Liver (tissue), 9 donors: ENCODE results near the gene PRR36. TPM values are rescaled to one million over a fixed set of nuclear protein-coding genes. Genes with fewer than 3 reads are reported as not detected.

ENCODE experiments used
- DNase-seq: peaks from one replicate; pipeline ENCODE4 v3.0.0-alpha.2; 2017; ENCODE audit warnings: low spot score
- H3K27ac ChIP-seq, 2 donors: one replicate each; pipeline ENCODE4 v1.7.0; 2013; ENCODE audit warnings: inconsistent platforms in 2 of 2, low read length in 2 of 2, control low read depth in 1 of 2, low read depth in 1 of 2, mild to moderate bottlenecking in 1 of 2
- H3K27me3 ChIP-seq, 4 donors: one replicate each; pipeline versions ENCODE4 v1.6.1 to v1.7.0; 2013; ENCODE audit warnings: low read length in 3 of 4, inconsistent platforms in 1 of 4, mild to moderate bottlenecking in 1 of 4, moderate library complexity in 1 of 4; ENCODE audit not compliant: control insufficient read depth in 4 of 4, insufficient read depth in 4 of 4
- H3K36me3 ChIP-seq, 4 donors: one replicate each; pipeline versions ENCODE4 v1.6.1 to v1.7.0; 2013; ENCODE audit warnings: low read length in 3 of 4, mild to moderate bottlenecking in 3 of 4, low read depth in 1 of 4, moderate library complexity in 1 of 4; ENCODE audit not compliant: control insufficient read depth in 4 of 4, insufficient read depth in 3 of 4
- H3K4me1 ChIP-seq, 4 donors: one replicate each; pipeline versions ENCODE4 v1.6.1 to v1.7.0; 2013; ENCODE audit warnings: low read length in 3 of 4, mild to moderate bottlenecking in 3 of 4, moderate library complexity in 1 of 4; ENCODE audit not compliant: control insufficient read depth in 4 of 4, insufficient read depth in 4 of 4
- H3K4me3 ChIP-seq, 3 donors: one replicate each; pipeline versions ENCODE4 v1.6.1 to v1.7.0; 2013; ENCODE audit warnings: low read length in 3 of 3, control low read depth in 1 of 3, low read depth in 1 of 3, mild to moderate bottlenecking in 1 of 3
- H3K9ac ChIP-seq, 2 donors: one replicate each; pipeline ENCODE4 v1.7.0; 2013; ENCODE audit warnings: low read length in 2 of 2, mild to moderate bottlenecking in 2 of 2, moderate library complexity in 2 of 2, control low read depth in 1 of 2, low read depth in 1 of 2
- H3K9me3 ChIP-seq, 4 donors: one replicate each; pipeline versions ENCODE4 v1.6.1 to v1.7.0; 2013; ENCODE audit warnings: low read length in 3 of 4; ENCODE audit not compliant: control insufficient read depth in 4 of 4
- EGR1 ChIP-seq, 2 donors: IDR thresholded peaks; 2 replicates each; pipeline ENCODE4 v1.6.1; 2016 to 2018; ENCODE audit warnings: antibody characterized with exemption in 2 of 2, low read depth in 2 of 2
- FOXA2 ChIP-seq: IDR thresholded peaks from 2 replicates; pipeline ENCODE4 v1.6.1; 2016; ENCODE audit warnings: antibody characterized with exemption
- GABPA ChIP-seq, 2 donors: IDR thresholded peaks in 1 of 2; conservative IDR thresholded peaks in 1 of 2; 2 replicates each; pipeline ENCODE4 v1.6.1; 2016; ENCODE audit warnings: antibody characterized with exemption in 2 of 2, mild to moderate bottlenecking in 1 of 2, moderate library complexity in 1 of 2
- HNF4A ChIP-seq, 2 donors: conservative IDR thresholded peaks; 2 replicates each; pipeline ENCODE4 v1.6.1; 2016; ENCODE audit warnings: antibody characterized with exemption in 2 of 2, mild to moderate bottlenecking in 2 of 2
- HNF4G ChIP-seq: IDR thresholded peaks from 2 replicates; pipeline ENCODE4 v1.6.1; 2016; ENCODE audit warnings: antibody characterized with exemption
- JUND ChIP-seq, 2 donors: IDR thresholded peaks; 2 replicates each; pipeline ENCODE4 v1.6.1; 2016; ENCODE audit warnings: antibody characterized with exemption in 2 of 2
- NR2F2 ChIP-seq: IDR thresholded peaks from 2 replicates; pipeline ENCODE4 v1.6.1; 2016; ENCODE audit warnings: antibody characterized with exemption
- RAD21 ChIP-seq, 2 donors: IDR thresholded peaks; 2 replicates each; pipeline ENCODE4 v1.6.1; 2016; ENCODE audit warnings: antibody characterized with exemption in 2 of 2, mild to moderate bottlenecking in 2 of 2
- RXRA ChIP-seq, 2 donors: IDR thresholded peaks; 2 replicates each; pipeline ENCODE4 v1.6.1; 2017 to 2018; ENCODE audit warnings: antibody characterized with exemption in 2 of 2, mild to moderate bottlenecking in 1 of 2
- TAF1 ChIP-seq: conservative IDR thresholded peaks from 2 replicates; pipeline ENCODE4 v1.6.1; 2016; ENCODE audit warnings: antibody characterized with exemption, mild to moderate bottlenecking
- YY1 ChIP-seq: IDR thresholded peaks from 2 replicates; pipeline ENCODE4 v1.6.1; 2016; ENCODE audit warnings: antibody characterized with exemption, mild to moderate bottlenecking
- WGBS: extraction: QIAGEN DNeasy Blood & Tissue Kit; methylation state at CpG from one replicate; pipeline ENCODE4 v1.1.7; 2013; 5-methylcytosine and 5-hydroxymethylcytosine counted together
- polyA plus RNA-seq, 2 donors: library from polyadenylated mRNA; stranded (reverse) in 1 of 2; unstranded in 1 of 2; fragments of 200-250 nt in 1 of 2; fragments of >200 nt in 1 of 2; fragmentation: Nextera tagmentation in 1 of 2; extraction: Ambion mirVana in 1 of 2; gene quantifications; one replicate each; pipeline versions ENCODE4 v1.2.1 to v1.2.3, GENCODE V29; 2013 to 2015
- total RNA-seq, 2 donors: library from RNA; depleted of rRNA; stranded (reverse); fragments of >200 nt; gene quantifications; one replicate each; pipeline ENCODE4 v1.2.3, GENCODE V29; 2014
- TF ChIP-seq, protein P1 (sequence below): IDR thresholded peaks from 2 replicates; pipeline ENCODE4 v1.6.1; 2016; ENCODE audit warnings: antibody characterized with exemption
- TF ChIP-seq, protein P2 (sequence below): fragments of 150-350 bp; IDR thresholded peaks from 2 replicates; pipeline ENCODE4 v1.5.1; 2017; ENCODE audit warnings: improper control_type of control experiment, low read depth, low read length; ENCODE audit not compliant: missing input control
- TF ChIP-seq, protein P3 (sequence below): IDR thresholded peaks from 2 replicates; pipeline ENCODE4 v1.6.1; 2016; ENCODE audit warnings: antibody characterized with exemption
- TF ChIP-seq, protein P4 (sequence below): IDR thresholded peaks from 2 replicates; pipeline ENCODE4 v1.6.1; 2016; ENCODE audit warnings: antibody characterized with exemption
- TF ChIP-seq, protein P5 (sequence below): IDR thresholded peaks from 2 replicates; pipeline ENCODE4 v1.6.1; 2016; ENCODE audit warnings: antibody characterized with exemption, mild to moderate bottlenecking
- donor health status: healthy.
- donor health status: healthy.
- donor health status: healthy.
- donor health status: healthy.
- donor health status: healthy.

PRR36 gene
- total and polyA plus RNA-seq, 4 donors = 0.02 to 0.03 TPM; not detected in 2

DNA sequence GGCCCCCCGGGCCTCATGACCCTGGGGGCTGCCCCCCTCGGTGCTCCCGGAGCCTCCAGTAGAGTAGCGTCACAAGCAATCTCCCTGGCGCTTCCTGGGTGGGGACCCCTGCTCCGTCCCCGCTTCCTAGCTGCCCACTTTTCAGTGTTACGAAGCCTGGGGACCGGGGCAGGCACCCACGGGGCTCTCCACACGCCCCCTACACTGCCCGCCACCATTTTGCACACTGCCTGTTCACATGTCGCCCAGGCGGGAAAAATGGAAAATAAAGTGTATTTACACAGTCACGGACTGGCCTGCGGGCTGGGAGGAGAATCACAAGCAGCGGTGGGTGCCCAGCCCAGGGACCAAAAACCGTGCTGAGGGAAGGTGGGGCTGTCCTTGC lies 9.5 kb downstream of the PRR36 start:
- Histone ChIP-seq H3K36me3 (peaks cover 0 to 1% (median 0%) of the 10 kb centered on the region in 4 donors), H3K9me3 (no peaks in the 10 kb centered on the region), H3K27ac (no peak overlapping the region), H3K27me3 (no peaks in the 10 kb centered on the region), H3K9ac (no peak overlapping the region), H3K4me3 (no peak overlapping the region), H3K4me1 (peaks cover 9 to 23% (median 12%) of the 10 kb centered on the region in 4 donors)
- no peak for DNase-seq
- TF ChIP-seq, protein P1, sequence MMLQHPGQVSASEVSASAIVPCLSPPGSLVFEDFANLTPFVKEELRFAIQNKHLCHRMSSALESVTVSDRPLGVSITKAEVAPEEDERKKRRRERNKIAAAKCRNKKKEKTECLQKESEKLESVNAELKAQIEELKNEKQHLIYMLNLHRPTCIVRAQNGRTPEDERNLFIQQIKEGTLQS = no peak
- TF ChIP-seq TAF1 = no peak
- TF ChIP-seq HNF4A (conservative IDR thresholded peaks at IDR 0.05) = no peak
- TF ChIP-seq FOXA2 = no peak
- 55% methylated on average over 18 of the region's 18 CpGs for WGBS

DNA sequence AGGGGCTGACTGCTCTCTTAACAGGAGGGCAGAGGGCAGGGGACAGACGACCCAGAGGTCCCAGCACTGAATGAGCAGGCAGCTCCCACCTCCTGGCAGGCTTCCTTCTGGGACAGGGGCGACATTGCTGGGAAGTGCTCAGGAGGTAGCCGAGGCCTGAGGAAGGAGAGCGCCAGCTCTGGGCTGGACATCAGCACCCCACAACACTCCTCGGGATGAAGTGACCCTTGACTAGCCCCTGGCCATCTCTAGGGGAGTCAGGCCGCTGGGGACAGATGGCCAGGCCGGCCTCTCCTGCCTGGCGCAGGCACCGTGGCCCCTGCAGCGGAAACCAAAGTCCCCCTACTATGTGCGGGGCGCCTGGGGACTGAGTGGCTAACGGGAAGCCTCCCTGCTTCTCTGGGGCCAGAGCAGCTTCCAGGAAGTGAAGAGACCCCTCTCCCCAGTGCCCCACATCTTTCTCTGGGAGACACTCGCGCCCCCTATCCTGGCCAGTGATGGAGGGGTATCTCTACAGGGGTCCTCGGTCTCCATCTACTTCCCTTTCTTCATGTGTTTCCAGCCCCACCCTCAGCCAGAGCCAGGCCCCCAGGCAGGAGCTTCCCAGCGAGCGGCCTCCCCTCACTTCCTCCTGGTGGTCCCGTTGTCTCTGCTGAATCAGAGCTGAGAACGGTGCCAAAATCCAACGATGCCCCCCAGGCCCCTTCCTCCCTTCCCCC lies 10.1 kb downstream of the PRR36 start:
- peaks cover 6 to 17% (median 8%) of the 10 kb centered on the region in 4 donors for H3K4me1 ChIP-seq

More for the DNA sequence above, 10.1 kb downstream of the PRR36 start:
- H3K9me3 ChIP-seq = no peaks in the 10 kb centered on the region
- no peak overlapping the region for H3K27ac ChIP-seq
- TF ChIP-seq RAD21 (IDR thresholded peaks at IDR 0.05) (no peak), JUND (IDR thresholded peaks at IDR 0.05) (no peak), FOXA2 (no peak), EGR1 (IDR thresholded peaks at IDR 0.05; ENCODE audit: low read depth in 2 of 2) (no peak), YY1 (no peak), NR2F2 (no peak), TAF1 (no peak), HNF4G (no peak), RXRA (IDR thresholded peaks at IDR 0.05) (no peak), GABPA (IDR thresholded peaks at IDR 0.05 in 1 of 2, conservative IDR thresholded peaks at IDR 0.05 in 1 of 2) (no peak)
- TF ChIP-seq, protein P2, sequence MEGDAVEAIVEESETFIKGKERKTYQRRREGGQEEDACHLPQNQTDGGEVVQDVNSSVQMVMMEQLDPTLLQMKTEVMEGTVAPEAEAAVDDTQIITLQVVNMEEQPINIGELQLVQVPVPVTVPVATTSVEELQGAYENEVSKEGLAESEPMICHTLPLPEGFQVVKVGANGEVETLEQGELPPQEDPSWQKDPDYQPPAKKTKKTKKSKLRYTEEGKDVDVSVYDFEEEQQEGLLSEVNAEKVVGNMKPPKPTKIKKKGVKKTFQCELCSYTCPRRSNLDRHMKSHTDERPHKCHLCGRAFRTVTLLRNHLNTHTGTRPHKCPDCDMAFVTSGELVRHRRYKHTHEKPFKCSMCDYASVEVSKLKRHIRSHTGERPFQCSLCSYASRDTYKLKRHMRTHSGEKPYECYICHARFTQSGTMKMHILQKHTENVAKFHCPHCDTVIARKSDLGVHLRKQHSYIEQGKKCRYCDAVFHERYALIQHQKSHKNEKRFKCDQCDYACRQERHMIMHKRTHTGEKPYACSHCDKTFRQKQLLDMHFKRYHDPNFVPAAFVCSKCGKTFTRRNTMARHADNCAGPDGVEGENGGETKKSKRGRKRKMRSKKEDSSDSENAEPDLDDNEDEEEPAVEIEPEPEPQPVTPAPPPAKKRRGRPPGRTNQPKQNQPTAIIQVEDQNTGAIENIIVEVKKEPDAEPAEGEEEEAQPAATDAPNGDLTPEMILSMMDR = no peak
- TF ChIP-seq, protein P1 = no peak
- TF ChIP-seq, protein P3, sequence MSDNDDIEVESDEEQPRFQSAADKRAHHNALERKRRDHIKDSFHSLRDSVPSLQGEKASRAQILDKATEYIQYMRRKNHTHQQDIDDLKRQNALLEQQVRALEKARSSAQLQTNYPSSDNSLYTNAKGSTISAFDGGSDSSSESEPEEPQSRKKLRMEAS = no peak
- TF ChIP-seq, protein P4, sequence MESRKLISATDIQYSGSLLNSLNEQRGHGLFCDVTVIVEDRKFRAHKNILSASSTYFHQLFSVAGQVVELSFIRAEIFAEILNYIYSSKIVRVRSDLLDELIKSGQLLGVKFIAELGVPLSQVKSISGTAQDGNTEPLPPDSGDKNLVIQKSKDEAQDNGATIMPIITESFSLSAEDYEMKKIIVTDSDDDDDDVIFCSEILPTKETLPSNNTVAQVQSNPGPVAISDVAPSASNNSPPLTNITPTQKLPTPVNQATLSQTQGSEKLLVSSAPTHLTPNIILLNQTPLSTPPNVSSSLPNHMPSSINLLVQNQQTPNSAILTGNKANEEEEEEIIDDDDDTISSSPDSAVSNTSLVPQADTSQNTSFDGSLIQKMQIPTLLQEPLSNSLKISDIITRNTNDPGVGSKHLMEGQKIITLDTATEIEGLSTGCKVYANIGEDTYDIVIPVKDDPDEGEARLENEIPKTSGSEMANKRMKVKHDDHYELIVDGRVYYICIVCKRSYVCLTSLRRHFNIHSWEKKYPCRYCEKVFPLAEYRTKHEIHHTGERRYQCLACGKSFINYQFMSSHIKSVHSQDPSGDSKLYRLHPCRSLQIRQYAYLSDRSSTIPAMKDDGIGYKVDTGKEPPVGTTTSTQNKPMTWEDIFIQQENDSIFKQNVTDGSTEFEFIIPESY = no peak
- TF ChIP-seq, protein P5, sequence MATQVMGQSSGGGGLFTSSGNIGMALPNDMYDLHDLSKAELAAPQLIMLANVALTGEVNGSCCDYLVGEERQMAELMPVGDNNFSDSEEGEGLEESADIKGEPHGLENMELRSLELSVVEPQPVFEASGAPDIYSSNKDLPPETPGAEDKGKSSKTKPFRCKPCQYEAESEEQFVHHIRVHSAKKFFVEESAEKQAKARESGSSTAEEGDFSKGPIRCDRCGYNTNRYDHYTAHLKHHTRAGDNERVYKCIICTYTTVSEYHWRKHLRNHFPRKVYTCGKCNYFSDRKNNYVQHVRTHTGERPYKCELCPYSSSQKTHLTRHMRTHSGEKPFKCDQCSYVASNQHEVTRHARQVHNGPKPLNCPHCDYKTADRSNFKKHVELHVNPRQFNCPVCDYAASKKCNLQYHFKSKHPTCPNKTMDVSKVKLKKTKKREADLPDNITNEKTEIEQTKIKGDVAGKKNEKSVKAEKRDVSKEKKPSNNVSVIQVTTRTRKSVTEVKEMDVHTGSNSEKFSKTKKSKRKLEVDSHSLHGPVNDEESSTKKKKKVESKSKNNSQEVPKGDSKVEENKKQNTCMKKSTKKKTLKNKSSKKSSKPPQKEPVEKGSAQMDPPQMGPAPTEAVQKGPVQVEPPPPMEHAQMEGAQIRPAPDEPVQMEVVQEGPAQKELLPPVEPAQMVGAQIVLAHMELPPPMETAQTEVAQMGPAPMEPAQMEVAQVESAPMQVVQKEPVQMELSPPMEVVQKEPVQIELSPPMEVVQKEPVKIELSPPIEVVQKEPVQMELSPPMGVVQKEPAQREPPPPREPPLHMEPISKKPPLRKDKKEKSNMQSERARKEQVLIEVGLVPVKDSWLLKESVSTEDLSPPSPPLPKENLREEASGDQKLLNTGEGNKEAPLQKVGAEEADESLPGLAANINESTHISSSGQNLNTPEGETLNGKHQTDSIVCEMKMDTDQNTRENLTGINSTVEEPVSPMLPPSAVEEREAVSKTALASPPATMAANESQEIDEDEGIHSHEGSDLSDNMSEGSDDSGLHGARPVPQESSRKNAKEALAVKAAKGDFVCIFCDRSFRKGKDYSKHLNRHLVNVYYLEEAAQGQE = no peak
- H3K36me3 ChIP-seq = peaks cover 0 to 1% (median 0%) of the 10 kb centered on the region in 4 donors
- no peak overlapping the region for H3K9ac ChIP-seq
- WGBS = 82% methylated on average over 21 of the region's 21 CpGs
- H3K27me3 ChIP-seq = no peaks in the 10 kb centered on the region
- no peak overlapping the region for H3K4me3 ChIP-seq
- DNase-seq = no peak
